NCI-H345 (cell line): ENCODE results near the gene LRSAM1.

ENCODE experiments used
- DNase-seq: peaks from one replicate; lab custom pipeline; 2025; lab: John Stamatoyannopoulos, UW

The LRSAM1 gene

DNA sequence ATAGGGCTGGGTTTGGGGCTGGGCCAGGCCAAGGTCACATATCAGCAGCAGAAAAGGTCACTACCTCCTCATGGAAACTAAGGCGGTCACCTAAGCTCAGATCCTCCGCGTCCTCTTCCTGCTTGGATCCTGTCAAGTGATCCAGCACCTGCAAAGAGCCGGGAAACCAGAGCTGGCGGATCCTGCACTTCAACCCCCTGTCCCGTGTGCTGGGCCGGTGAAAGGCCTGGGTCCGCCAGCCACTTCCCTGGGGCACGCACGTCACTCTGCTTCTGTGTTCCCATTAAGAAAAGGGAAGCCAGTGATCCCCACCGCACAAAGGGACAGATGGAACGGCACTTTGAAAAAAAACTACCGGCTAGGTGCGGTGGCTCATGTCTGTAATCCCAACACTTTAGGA is 99.4 kb downstream of the LRSAM1 start:
- no peak for DNase-seq
